K562 (cell line): ENCODE results near the gene PIANP. TPM values are rescaled to one million over a fixed set of nuclear protein-coding genes. Genes with fewer than 3 reads are reported as not detected.

Source experiments
- AFF1 ChIP-seq, 2 experiments: fragments of 450-650 bp; IDR thresholded peaks; 2 replicates each; pipeline ENCODE4 v1.6.1; 2018; ENCODE audit warnings: mild to moderate bottlenecking in 2 of 2, low read depth in 1 of 2; ENCODE audit not compliant: partially characterized antibody in 2 of 2
- BHLHE40 ChIP-seq: IDR thresholded peaks from 2 replicates; pipeline ENCODE4 v1.6.1; 2011; ENCODE audit warnings: low read length, improper control_type of control experiment
- KAT2B ChIP-seq: IDR thresholded peaks from one replicate; pipeline ENCODE4 v1.6.1; 2012; ENCODE audit warnings: low read depth, mild to moderate bottlenecking, control low read depth, inconsistent platforms, low read length, moderate library complexity
- MAFF ChIP-seq: IDR thresholded peaks from 2 replicates; pipeline ENCODE4 v1.6.1; 2012; ENCODE audit warnings: low read length, improper control_type of control experiment
- PATZ1 ChIP-seq: fragments of 250-450 bp; sonication (Bioruptor Pico); IDR thresholded peaks from 2 replicates; pipeline ENCODE4 v1.5.0; 2020; ENCODE audit warnings: mild to moderate bottlenecking, borderline replicate concordance
- RBM17 ChIP-seq: fragments of 200-400 bp; formaldehyde crosslinking; IDR thresholded peaks from 2 replicates; pipeline ENCODE4 v1.6.1; 2017; ENCODE audit warnings: low read depth, mild to moderate bottlenecking, low read length, borderline replicate concordance
- RBM34 ChIP-seq: fragments of 200-400 bp; formaldehyde crosslinking; IDR thresholded peaks from 2 replicates; pipeline ENCODE4 v1.6.1; 2018; ENCODE audit warnings: low read length, borderline replicate concordance; ENCODE audit not compliant: insufficient read depth
- RREB1 ChIP-seq: fragments of 250-450 bp; sonication (Bioruptor Pico); IDR thresholded peaks from 2 replicates; pipeline ENCODE4 v1.4.0; 2020
- SRF ChIP-seq, 2 experiments: fragments of 250-450, 450-650 bp in 1 of 2; sonication (Bioruptor Pico) in 1 of 2; sonication (generic) in 1 of 2; formaldehyde crosslinking; IDR thresholded peaks; 2 replicates each; pipeline versions ENCODE4 v1.5.0 to v1.5.1; 2020 to 2022; ENCODE audit warnings: mild to moderate bottlenecking in 1 of 2, missing genetic modification reagents in 1 of 2
- STAT5A ChIP-seq: IDR thresholded peaks from 2 replicates; pipeline ENCODE4 v1.6.1; 2012; ENCODE audit warnings: low read length, inconsistent platforms, borderline replicate concordance
- STAT5B ChIP-seq: fragments of 250-450 bp; sonication (Bioruptor Pico); IDR thresholded peaks from 2 replicates; pipeline ENCODE4 v1.8.0; 2021; ENCODE audit warnings: mild to moderate bottlenecking, inconsistent platforms
- TRIM25 ChIP-seq: fragments of 450-650 bp; IDR thresholded peaks from 2 replicates; pipeline ENCODE4 v1.7.0; 2016; ENCODE audit warnings: borderline replicate concordance
- polyA plus RNA-seq, 8 experiments: library from polyadenylated mRNA; depleted of rRNA in 4 of 8; stranded (reverse) in 5 of 8; unstranded in 3 of 8; fragments of >200 nt; fragmentation: Nextera tagmentation in 2 of 8; fragmentation: Illumina TruSeq in 1 of 8; extraction: Ambion mirVana in 2 of 8; extraction: Trizol in 1 of 8; gene quantifications; 2 replicates each; pipeline versions ENCODE4 v1.2.1 to v1.2.3, GENCODE V29; 2011 to 2014; ENCODE audit warnings: inconsistent platforms in 1 of 8, missing spikeins in 1 of 8
- total RNA-seq, 7 experiments: library from RNA; depleted of rRNA in 6 of 7; stranded (reverse); fragments of >200 nt in 6 of 7; fragmentation: Illumina TruSeq in 2 of 7; extraction: Trizol in 2 of 7; gene quantifications; 2 replicates each; pipeline versions ENCODE4 v1.2.1 to v1.2.3, GENCODE V29; 2011 to 2021; ENCODE audit warnings: low replicate concordance in 1 of 7

Gene PIANP
- total and polyA plus RNA-seq, 9 of the 15 experiments (the other 6 are each of a cell fraction or from before 2014, with no cell fraction given), result 0.07 TPM; not detected in 8

GRCh38 chr12:6723607-6724408 is 23.2 kb upstream of the PIANP start, which contains the start of gene COPS7A (continued):
- TF ChIP-seq PATZ1 (CRISPR knock-in tag) (no peak), MAFF (no peak), RREB1 (CRISPR knock-in tag) (no peak), AFF1 (IDR thresholded peaks at IDR 0.05; ENCODE audit: low read depth in 1 of 2, partially characterized antibody in 2 of 2) (peak in 1 of 2 experiments; percentile 58), STAT5A (no peak; the same call in 1 of the 2 replicates), BHLHE40 (peak; percentile 95), TRIM25 (peak; percentile 79; the same call in 1 of the 2 replicates), KAT2B (no peak), RBM34 (no peak), RBM17 (no peak), STAT5B (CRISPR knock-in tag) (no peak), SRF (CRISPR knock-in tag; IDR thresholded peaks at IDR 0.05) (peak in 1 of 2 experiments; percentile 83; a peak in 2 of 4 replicates)
